Coronary artery (tissue), 2 donors: ENCODE data around the gene DYNC1LI1.
"Not testable (repeated sequence)": the region's sequence is repeated elsewhere in the genome, so short reads cannot be mapped to it uniquely, and the experiment has no call there.

Source experiments
- DNase-seq: peaks from one replicate; pipeline ENCODE4 v3.0.0-alpha.2; 2017; ENCODE audit warnings: low spot score
- H3K27ac ChIP-seq, 2 donors: fragments of 200-600 bp; sonication (generic); one replicate each; pipeline ENCODE4 v1.5.1; 2016 to 2019
- H3K4me3 ChIP-seq: fragments of 200-600 bp; sonication (generic); 2 replicates; pipeline ENCODE4 v1.5.1; 2016; ENCODE audit warnings: mild to moderate bottlenecking, moderate library complexity
- TF ChIP-seq, protein P1 (sequence below): fragments of 200-600 bp; sonication (generic); IDR thresholded peaks from one replicate; pipeline ENCODE4 v1.5.1; 2019; ENCODE audit warnings: antibody characterized with exemption

Gene DYNC1LI1

DNA sequence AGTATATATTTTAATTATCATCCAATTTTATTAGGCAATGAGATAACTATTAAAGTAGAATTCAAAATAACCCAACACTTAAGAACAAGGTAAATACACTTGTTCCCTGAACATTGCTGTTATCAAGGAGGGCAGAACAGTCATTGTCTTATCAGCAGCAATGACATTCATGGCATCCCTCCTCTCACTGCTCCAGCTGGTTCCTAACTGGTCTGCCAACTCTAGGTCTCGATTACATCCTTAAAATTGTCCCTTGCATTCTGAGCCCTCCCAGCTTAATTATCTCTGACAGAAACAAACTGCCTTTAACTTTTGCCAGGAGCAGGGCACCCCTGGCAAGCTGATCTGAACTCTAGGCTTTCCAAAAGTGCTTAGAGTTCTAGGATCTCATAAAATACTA lies 14.0 kb upstream of the DYNC1LI1 start:
- no peak for DNase-seq
- H3K27ac ChIP-seq = no peak overlapping the region
- no peak overlapping the region for H3K4me3 ChIP-seq
- TF ChIP-seq, protein P1, sequence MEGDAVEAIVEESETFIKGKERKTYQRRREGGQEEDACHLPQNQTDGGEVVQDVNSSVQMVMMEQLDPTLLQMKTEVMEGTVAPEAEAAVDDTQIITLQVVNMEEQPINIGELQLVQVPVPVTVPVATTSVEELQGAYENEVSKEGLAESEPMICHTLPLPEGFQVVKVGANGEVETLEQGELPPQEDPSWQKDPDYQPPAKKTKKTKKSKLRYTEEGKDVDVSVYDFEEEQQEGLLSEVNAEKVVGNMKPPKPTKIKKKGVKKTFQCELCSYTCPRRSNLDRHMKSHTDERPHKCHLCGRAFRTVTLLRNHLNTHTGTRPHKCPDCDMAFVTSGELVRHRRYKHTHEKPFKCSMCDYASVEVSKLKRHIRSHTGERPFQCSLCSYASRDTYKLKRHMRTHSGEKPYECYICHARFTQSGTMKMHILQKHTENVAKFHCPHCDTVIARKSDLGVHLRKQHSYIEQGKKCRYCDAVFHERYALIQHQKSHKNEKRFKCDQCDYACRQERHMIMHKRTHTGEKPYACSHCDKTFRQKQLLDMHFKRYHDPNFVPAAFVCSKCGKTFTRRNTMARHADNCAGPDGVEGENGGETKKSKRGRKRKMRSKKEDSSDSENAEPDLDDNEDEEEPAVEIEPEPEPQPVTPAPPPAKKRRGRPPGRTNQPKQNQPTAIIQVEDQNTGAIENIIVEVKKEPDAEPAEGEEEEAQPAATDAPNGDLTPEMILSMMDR = no peak

GRCh38 chr3:32583708-32584107 lies 13.1 kb upstream of the DYNC1LI1 start:
- H3K4me3 ChIP-seq = no peak overlapping the region
- DNase-seq = no peak
- TF ChIP-seq, protein P1 = no peak
- no peak overlapping the region for H3K27ac ChIP-seq

DNA sequence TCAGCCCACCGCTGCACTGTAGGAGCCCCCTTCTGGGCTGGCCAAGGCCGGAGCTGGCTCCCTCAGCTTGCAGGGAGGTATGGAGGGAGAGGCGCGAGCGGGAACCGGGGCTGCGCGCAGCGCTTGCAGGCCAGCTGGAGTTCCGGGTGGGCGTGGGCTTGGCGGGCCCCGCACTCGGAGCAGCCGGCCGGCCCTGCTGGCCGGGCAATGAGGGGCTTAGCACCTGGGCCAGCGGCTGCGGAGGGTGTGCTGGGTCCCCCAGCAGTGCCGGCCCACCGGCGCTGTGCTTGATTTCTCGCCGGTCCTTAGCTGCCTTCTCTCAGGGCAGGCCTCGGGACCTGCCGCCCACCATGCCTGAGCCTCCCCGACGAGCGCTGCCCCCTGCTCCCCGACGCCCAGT lies 8.0 kb upstream of the DYNC1LI1 start:
- not testable (repeated sequence) for DNase-seq, H3K27ac ChIP-seq, H3K4me3 ChIP-seq

DNA sequence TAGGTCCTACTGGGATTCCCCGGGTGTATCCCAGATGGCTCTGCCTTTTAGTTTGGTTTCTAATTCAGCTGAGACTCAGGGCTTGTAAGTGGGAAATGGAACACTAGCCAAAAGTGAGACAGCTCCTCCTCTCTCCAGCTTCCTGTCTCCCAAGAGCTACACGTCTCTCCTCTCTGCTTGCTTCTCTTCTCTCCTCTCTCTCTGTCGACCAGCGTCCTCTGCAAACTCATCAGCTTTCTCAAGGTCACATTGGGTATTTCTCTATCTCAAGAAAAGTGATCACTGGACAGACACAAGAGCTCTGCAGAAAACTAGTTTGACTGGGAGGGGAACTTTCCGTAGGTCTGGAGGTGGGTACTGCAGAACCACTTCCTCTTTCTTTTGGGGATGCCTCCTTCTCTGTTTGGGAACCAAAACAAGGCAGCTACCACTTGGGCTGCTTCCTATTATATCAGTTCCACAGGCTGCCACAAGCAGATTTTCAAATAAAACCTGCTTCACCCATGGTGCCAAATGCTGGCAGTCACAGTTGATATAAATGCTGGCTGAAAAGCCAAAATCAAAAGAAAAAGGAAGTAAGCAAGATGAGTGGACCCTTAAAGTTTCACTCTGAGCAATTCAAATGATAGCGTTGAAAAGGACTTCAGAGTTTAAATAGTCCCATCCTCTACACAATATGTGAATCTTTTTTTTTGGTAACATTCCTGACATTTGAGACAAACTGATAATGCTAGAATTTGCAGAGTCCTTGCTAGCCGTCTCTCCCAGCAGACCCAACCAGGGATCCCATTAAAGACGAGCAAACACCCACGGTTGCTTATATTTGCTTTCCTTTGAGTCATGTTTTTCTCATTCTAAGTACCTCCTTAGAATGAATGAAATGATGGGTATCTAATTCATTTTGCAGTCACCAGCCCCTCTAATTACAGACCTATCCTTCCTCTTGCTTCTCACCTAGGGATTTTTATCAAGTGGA lies 7.2 kb upstream of the DYNC1LI1 start:
- H3K27ac ChIP-seq = peak overlapping the region; percentile 28 to 57
- H3K4me3 ChIP-seq = peak overlapping the region; percentile 12
- TF ChIP-seq, protein P1 = no peak
- no peak for DNase-seq

- TF ChIP-seq, protein P1 = no peak
- Histone ChIP-seq H3K27ac (peak overlapping the region; percentile 28 to 57), H3K4me3 (peak overlapping the region; percentile 12)
- no peak for DNase-seq
Observed at GRCh38 chr3:32577174-32577573, 6.5 kb upstream of the DYNC1LI1 start.

- Histone ChIP-seq H3K4me3 (no peak overlapping the region), H3K27ac (no peak overlapping the region)
- no peak for DNase-seq
- TF ChIP-seq, protein P1 = no peak
Observed at GRCh38 chr3:32575451-32576113, 4.9 kb upstream of the DYNC1LI1 start.

DNA sequence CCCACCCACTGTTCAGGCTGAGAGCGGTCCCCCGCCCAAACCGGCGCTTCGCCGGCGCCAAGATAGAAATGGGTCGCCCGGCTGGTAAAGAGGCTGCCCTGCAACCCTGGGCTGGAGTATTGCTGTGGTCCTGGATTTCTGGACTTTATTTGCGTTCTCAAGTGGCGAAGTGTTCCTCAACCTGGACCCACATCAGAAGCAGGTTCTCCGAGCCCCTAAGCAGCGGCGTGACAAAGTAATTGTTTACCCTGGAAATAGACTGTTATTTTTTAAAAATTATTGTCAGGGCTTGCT lies 481 bp upstream of the DYNC1LI1 start:
- TF ChIP-seq, protein P1 = no peak
- DNase-seq = no peak
- Histone ChIP-seq H3K27ac (peak overlapping the region; percentile 89 to 99), H3K4me3 (peak overlapping the region; percentile 97)
